Mononuclear cell (primary cell): ENCODE results near the gene OR2AE1. TPM values are rescaled to one million over a fixed set of nuclear protein-coding genes. Genes with fewer than 3 reads are reported as not detected.

ENCODE experiments used
- H3K27me3 ChIP-seq: 2 replicates; pipeline ENCODE4 v1.6.0; 2011; ENCODE audit warnings: low read length, control low read depth; ENCODE audit not compliant: insufficient read depth
- H3K4me1 ChIP-seq: 2 replicates; pipeline ENCODE4 v1.5.1; 2011; ENCODE audit warnings: mild to moderate bottlenecking, low read length, control low read depth; ENCODE audit not compliant: insufficient read depth
- H3K4me3 ChIP-seq: 2 replicates; pipeline ENCODE4 v1.5.1; 2011; ENCODE audit warnings: mild to moderate bottlenecking, low read length, moderate library complexity
- H3K9me3 ChIP-seq: 2 replicates; pipeline ENCODE4 v1.5.1; 2011; ENCODE audit warnings: low read depth, mild to moderate bottlenecking, control low read depth, low read length
- total RNA-seq: library from RNA; depleted of rRNA; stranded (reverse); fragments of >200 nt; gene quantifications from one replicate; pipeline ENCODE4 v1.2.3, GENCODE V29; 2012

Gene OR2AE1
- total RNA-seq, 1 donor = not detected

DNA sequence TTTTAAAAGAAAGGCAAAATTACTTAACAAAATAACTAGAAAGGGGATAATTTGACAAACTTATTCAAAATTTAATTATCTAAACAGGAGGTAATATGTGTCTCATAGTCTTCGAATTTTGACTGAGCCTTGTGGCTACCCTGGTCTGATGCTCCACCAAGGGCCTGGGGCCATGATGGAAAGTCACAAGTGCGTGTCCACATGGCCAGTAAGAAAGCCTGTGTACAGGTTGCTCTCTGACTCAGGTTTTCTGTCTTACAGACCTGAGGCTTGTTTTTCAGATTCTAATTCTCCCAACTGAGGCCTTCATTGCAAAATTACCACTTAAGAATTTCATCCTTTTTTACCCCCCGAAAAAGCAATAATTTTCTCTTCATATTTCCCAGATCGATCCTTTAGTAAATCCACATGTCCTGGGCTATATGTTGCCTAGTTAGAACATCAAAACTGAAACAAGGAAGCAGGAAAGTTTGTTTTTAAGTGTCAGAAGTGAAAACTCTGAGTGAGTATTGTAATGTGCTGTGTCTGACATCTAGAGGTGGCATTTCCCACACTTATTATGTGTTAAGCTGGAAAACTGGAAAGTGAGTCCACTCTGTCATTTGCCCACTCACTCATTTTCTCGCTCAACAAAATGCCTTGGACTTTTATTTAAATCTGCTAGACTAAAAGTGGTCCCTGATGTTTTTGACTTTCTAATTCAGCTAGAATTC is 39.0 kb downstream of the OR2AE1 start:
- Histone ChIP-seq H3K27me3 (no peaks in the 10 kb centered on the region), H3K4me1 (peaks cover 3% of the 10 kb centered on the region), H3K9me3 (no peaks in the 10 kb centered on the region), H3K4me3 (no peak overlapping the region)

DNA sequence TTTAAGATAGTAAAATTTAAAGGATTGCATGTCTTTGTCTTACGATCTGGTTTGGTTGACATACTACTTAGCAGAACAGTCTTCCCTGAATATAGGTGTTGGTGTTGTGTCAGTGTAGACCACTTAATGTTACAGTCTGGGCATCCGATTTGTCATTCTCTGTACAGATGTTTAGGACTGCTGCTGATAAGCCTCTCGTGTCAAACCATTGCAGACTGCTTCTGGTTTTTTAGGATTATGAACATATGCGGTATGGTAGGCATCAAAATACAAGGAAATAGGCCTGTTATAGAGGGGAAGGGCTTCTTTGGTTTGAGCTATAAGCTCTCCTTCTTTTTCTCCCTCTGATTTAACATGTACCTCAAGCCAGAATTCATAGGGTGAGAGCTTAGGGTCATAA is 41.6 kb downstream of the OR2AE1 start:
- no peaks in the 10 kb centered on the region for H3K27me3 ChIP-seq
- no peak overlapping the region for H3K4me3 ChIP-seq
- peaks cover 3% of the 10 kb centered on the region for H3K4me1 ChIP-seq
- H3K9me3 ChIP-seq = no peaks in the 10 kb centered on the region

DNA sequence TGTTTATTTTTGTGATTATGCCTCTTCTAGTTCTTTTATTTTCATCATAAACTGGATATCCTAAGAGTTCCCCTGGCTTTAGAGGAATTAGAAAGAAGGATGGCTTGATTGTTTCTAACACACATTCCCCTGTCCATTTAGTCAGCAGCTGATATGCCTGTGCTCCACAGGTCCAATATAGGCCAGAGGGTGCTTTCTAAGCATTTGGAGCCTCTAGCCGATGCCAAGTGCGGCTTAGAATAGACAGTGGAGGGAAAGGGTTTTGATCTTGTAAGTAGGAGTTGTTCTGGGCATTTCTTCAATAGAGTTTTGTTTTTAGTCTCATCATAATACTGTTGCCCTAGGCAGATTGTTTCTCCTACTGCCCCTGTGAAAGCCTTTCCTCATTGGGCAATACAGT is 42.5 kb downstream of the OR2AE1 start:
- H3K4me1 ChIP-seq = peaks cover 3% of the 10 kb centered on the region
- H3K27me3 ChIP-seq = no peaks in the 10 kb centered on the region
- H3K9me3 ChIP-seq = no peaks in the 10 kb centered on the region
- H3K4me3 ChIP-seq = no peak overlapping the region

DNA sequence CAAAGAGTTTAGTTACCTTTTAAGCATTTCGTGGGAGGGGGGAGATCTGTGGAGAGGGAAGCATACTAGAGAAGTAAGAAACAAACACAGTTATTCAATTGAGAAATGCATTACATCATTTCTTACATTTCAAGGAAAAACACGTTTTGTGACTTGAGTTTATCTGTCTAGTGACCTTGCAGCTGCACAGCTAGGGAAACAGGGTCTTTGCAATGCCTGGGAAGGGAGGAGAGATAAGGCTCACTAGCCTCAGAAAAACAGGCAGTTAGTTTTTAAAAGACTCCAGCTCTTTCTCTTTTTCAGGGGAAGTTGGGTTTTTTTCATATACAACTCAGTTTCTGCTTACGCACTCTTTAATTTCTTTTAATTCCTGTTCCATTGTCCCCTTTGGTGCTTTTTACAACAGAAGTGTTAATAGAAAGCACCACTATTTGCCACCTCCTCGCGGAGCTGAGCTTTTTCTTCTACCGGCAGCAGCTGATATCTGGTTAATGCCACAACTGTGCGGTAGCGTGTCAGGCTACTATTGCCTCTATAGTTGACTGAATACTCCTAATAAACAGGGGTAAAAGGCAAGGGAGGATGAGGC is 43.5 kb downstream of the OR2AE1 start:
- Histone ChIP-seq H3K9me3 (no peaks in the 10 kb centered on the region), H3K4me1 (peaks cover 3% of the 10 kb centered on the region), H3K27me3 (no peaks in the 10 kb centered on the region), H3K4me3 (no peak overlapping the region)

DNA sequence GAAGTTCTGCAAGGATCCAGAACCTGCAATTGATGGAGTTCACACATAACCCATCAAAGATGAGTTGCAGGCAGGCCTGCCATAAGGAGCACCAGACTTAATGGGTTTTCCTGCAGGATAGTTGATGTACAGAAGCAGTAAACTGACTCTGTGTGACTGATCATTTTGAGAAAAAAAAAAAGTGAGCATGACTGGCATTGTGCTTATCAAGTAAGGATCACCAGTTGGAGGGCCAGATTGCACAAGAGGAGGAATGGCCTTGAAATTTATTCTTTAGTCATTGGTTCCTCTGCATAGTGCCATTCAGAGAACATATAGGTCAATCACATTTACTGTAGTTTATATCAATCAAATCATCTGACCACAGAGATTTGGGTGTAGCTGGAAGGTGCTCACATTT is 45.2 kb downstream of the OR2AE1 start:
- H3K9me3 ChIP-seq = no peaks in the 10 kb centered on the region
- H3K4me3 ChIP-seq = no peak overlapping the region
- H3K4me1 ChIP-seq = no peaks in the 10 kb centered on the region
- no peaks in the 10 kb centered on the region for H3K27me3 ChIP-seq

DNA sequence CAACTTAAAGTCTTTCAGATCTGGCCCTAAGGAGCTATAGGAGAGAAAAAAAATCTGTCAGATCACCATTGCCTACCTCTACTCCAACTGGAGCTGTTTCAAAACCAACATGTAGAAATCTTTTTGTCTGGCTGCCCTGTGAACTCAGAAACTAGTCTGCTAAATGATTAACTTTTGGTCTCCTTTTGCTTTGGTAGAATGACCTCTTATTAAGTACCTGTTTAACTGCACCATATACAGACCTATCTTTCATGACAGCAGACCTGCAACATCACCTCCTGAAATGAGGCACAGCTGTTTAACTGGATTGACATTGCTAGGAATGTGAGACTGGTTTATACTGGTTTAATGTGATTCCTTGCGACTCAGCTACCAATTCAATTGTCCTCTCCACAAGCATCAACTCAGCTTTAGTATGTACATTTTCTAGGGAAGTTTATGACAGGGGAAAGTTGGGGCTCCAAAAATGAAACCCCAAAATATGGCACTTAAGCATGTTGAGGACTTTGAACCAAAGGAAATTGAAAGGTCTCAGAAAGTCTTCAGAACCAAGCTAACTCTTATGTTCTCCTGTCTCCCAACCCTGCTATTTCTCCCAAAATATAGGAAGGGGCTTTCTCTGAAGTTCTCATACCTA is 47.2 kb downstream of the OR2AE1 start:
- H3K9me3 ChIP-seq = no peaks in the 10 kb centered on the region
- no peak overlapping the region for H3K4me3 ChIP-seq
- no peaks in the 10 kb centered on the region for H3K27me3 ChIP-seq
- no peaks in the 10 kb centered on the region for H3K4me1 ChIP-seq

DNA sequence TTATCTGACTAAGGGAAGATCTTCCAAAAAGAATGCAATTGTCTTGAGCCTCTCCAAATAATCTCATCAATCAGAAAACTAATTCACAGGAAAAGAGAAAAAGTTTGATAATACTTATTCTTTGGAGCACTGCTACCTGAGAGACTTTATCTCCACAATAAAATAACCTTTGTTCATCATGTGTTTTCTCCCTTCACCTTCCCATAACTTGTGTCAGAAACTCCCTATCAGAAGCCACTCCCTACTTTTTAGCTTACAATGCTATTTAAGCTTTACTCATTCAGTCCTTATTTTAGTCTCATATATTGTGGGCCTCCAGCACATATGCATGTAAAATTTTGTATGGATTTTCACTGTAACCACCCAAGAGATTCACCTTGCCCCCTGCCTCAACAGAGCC is 48.0 kb downstream of the OR2AE1 start:
- Histone ChIP-seq H3K9me3 (no peaks in the 10 kb centered on the region), H3K27me3 (no peaks in the 10 kb centered on the region), H3K4me3 (no peak overlapping the region), H3K4me1 (no peaks in the 10 kb centered on the region)

DNA sequence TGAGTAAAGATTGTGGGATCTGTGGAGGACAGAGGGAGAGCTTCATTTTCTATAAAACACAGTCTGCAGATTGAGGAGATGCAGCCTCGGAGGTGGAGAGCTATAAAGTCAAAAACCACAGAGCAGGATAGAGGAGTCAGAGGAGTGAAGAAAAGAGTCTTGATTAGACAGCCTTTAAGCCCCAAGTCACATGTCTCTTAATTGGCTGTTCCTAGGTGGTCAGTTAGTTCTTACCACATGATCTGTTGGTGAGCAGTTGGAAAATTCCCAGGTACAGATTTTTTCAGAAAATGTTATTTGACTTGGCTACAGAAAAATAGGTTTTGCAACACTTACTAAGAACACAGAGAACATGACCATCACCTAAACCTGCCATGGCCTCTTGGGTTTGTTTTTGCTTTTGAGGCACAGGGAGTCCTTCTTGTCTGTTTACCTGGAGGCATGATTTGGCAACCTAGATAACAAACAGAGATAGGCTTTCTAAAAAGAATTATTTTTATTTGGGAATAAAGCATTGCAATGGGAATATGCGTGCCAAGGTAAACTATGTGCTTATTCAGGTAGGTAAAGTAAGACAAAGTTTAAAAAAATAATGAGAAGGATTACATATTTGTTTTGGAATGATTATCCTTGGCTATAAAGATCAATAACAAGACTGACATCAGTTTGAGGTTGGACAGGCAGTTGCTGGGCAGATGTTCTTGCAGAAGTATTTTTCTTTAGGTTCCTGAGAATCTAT is 49.6 kb downstream of the OR2AE1 start:
- Histone ChIP-seq H3K9me3 (no peaks in the 10 kb centered on the region), H3K27me3 (no peaks in the 10 kb centered on the region), H3K4me3 (no peak overlapping the region), H3K4me1 (no peaks in the 10 kb centered on the region)

Other genes with a start within 250 kb of the OR2AE1 start
- gene CYP3A5, start 197.0 kb downstream of the OR2AE1 start, total RNA-seq = 0.10 TPM
- gene CYP3A7, start 141.8 kb downstream of the OR2AE1 start, total RNA-seq = not detected
- not detected for gene CYP3A4, start 92.8 kb downstream of the OR2AE1 start, total RNA-seq
- gene CYP3A43, start 49.0 kb downstream of the OR2AE1 start, total RNA-seq = not detected
- gene TRIM4, start 42.5 kb upstream of the OR2AE1 start, total RNA-seq = 23.2 TPM
- 0.63 TPM for gene GJC3, start 52.6 kb upstream of the OR2AE1 start, total RNA-seq
- not detected for gene AZGP1, start 99.0 kb upstream of the OR2AE1 start, total RNA-seq
- gene ZKSCAN1, start 138.6 kb upstream of the OR2AE1 start, total RNA-seq = 41.3 TPM
- 2.0 TPM for gene ZSCAN21, start 172.7 kb upstream of the OR2AE1 start, total RNA-seq
- gene ZNF3, start 204.7 kb upstream of the OR2AE1 start, total RNA-seq = 37.4 TPM
- 18.4 TPM for gene COPS6, start 211.9 kb upstream of the OR2AE1 start, total RNA-seq
- 33.8 TPM for gene MCM7, start 224.4 kb upstream of the OR2AE1 start, total RNA-seq
- 2.8 TPM for gene AP4M1, start 224.6 kb upstream of the OR2AE1 start, total RNA-seq
- gene TAF6, start 242.3 kb upstream of the OR2AE1 start, total RNA-seq = 16.1 TPM
- 13.3 TPM for gene CNPY4, start 242.6 kb upstream of the OR2AE1 start, total RNA-seq
- gene MBLAC1, start 249.9 kb upstream of the OR2AE1 start, total RNA-seq = 1.5 TPM